Measurements from ENCODE around the gene RNF166. TPM values are rescaled to one million over a fixed set of nuclear protein-coding genes. Genes with fewer than 3 reads are reported as not detected.

Gene RNF166, protein sequence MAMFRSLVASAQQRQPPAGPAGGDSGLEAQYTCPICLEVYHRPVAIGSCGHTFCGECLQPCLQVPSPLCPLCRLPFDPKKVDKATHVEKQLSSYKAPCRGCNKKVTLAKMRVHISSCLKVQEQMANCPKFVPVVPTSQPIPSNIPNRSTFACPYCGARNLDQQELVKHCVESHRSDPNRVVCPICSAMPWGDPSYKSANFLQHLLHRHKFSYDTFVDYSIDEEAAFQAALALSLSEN
- 36.8 TPM for polyA plus RNA-seq (2013, experiment 1 of 4)
- polyA plus RNA-seq (2013, experiment 2 of 4) = 33.2 TPM
- 30.4 TPM for polyA plus RNA-seq (2013, experiment 3 of 4)
- 34.9 TPM for polyA plus RNA-seq (2013, experiment 4 of 4)

DNA sequence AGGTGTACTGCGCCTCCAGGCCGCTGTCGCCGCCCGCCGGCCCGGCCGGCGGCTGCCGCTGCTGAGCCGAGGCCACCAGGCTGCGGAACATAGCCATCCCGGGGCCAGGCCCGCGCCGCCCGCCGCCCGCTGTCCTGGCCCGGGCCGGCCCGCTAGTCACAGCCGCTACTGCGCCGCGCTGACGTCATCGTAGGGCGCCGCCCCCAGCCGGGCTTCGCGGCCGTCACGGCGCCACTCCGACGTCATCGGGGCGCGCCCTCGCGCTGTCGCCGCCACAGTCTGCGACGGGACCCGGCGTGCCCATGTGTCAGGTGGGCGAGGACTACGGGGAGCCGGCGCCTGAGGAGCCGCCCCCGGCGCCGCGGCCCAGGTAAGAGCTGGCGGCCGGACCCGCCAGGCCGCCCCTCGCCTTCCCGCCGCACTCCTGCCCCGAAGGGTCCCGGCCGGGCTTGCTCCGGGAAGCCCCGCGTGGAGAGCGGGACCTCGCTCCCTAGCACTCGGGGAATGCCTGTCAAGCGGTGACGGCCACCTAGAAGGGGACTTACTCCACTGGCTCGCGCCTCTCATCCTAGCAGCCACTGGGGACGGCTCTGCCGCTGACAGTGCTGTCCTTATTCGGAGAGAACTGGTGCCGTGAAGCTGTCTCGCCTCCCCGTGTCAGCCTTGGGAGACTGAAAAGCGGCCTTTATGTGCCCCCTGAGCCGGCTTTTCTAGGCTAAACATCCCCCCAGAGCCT lies at the start of gene RNF166, which contains the start of gene CTU2:
TSS of gene RNF166 (minus strand) at position 180 of the 736 bp plus-strand sequence. CDS start at position 97, 83 bp downstream.
TSS of gene CTU2 (plus strand) at position 275 of the 736 bp plus-strand sequence. CDS start at position 303, 28 bp downstream.
- H3K9me3 ChIP-seq (ENCODE audit: control insufficient read depth, low read length) = no peaks in the 10 kb centered on the region
- H3K36me3 ChIP-seq (ENCODE audit: control insufficient read depth, insufficient read depth, low read length) = no peaks in the 10 kb centered on the region
- peaks cover 7% of the 10 kb centered on the region for H3K4me1 ChIP-seq (ENCODE audit: control insufficient read depth, insufficient read depth, low read length)
- no peak within 1 kb of the TSS for H3K27ac ChIP-seq (ENCODE audit: insufficient read depth, low read depth, low read length, poor library complexity, severe bottlenecking)
- no peaks in the 10 kb centered on the region for H3K27me3 ChIP-seq (ENCODE audit: control insufficient read depth, insufficient read depth, low read length, poor library complexity, severe bottlenecking)
- peak within 1 kb of the TSS; percentile 98 for H3K4me3 ChIP-seq (ENCODE audit: insufficient read depth, low read depth, low read length)
- 1% methylated on average over 86 of the region's 86 CpGs for WGBS, 2 experiments

DNA sequence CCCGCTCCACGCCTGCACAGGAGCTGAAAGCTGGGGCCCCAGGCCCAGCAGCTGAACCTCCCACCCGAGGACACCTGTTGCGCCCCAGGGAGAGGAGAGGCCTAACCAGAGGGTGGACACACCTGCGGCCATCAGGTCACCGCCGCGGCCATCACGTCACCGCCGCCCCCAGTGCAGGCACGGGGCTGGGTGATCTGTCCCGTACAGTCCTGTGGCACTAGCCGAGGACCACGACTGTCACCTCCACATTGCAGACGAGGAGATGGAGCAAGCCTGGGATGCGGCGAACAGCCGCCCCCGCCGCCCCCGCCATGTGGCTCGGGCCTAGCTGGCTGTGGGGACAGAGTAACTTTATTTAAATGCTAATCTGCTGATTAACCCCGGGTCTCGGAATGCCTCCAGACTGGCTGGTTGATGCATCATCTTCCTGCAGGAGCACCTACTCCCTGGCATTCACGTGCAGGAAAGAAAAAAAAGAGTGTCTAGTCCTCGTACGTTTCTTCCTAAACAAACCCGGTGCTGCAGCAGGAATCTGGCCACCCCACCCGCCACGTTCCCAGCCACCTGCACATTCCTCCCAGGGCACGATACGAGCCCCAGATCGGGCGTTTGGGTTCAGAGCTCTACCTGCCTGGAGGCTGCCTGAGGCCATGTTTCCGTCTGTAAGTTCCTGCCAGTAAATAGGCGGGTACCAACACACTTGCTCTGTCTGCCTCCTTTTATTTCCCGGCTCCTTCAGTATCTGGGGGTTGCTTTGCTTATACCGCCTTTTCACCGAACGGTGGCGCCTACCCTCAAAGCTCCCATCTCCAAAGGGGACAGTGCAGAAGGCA lies 48.9 kb upstream of the RNF166 start:
- Histone ChIP-seq H3K27ac (ENCODE audit: insufficient read depth, low read depth, low read length, poor library complexity, severe bottlenecking) (no peak overlapping the region), H3K4me1 (ENCODE audit: control insufficient read depth, insufficient read depth, low read length) (peaks cover 8% of the 10 kb centered on the region), H3K27me3 (ENCODE audit: control insufficient read depth, insufficient read depth, low read length, poor library complexity, severe bottlenecking) (no peaks in the 10 kb centered on the region), H3K4me3 (ENCODE audit: insufficient read depth, low read depth, low read length) (no peak overlapping the region), H3K36me3 (ENCODE audit: control insufficient read depth, insufficient read depth, low read length) (no peaks in the 10 kb centered on the region), H3K9me3 (ENCODE audit: control insufficient read depth, low read length) (no peaks in the 10 kb centered on the region)
- WGBS, 2 experiments = 71 to 74% methylated on average over 42 of the region's 42 CpGs

DNA sequence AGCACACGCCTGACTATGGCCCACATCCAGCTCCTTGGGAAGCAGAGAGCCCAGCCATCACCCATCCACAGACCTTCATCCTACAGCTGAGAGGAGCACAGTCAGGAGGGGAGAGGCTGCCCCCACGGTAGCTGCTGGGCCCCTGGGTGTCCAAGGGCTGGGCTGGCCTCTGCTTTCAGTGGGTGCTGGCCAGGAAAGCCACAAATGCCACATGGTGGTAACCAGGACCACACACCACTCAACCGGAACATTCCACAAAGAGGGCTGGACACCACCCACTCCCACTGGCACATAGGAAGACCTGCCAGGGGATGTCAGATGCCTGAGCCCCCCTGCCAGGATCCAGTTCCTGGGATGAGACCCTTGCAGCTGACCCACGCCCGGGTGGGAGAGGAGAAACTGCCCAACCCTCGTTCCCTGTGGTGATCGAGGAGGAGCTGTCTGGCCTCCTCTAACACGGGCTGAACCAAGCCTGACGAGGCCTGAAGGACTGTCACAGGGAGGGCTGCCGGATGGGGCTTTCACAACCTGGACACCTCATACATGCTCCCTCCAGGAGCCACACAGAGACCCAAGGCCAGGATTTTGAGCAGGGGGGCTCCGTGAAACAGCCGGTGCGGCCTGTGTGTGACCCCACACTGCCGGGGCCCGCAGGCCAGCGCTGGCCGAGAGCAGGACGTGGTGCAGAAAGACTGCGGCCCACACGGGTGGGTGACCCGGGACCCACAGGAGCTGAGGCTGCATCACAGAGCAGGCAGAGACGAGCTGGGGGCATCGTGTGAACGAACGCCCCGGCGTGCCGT lies 48.1 kb upstream of the RNF166 start:
- H3K4me3 ChIP-seq (ENCODE audit: insufficient read depth, low read depth, low read length) = no peak overlapping the region
- H3K9me3 ChIP-seq (ENCODE audit: control insufficient read depth, low read length) = no peaks in the 10 kb centered on the region
- peaks cover 2% of the 10 kb centered on the region for H3K4me1 ChIP-seq (ENCODE audit: control insufficient read depth, insufficient read depth, low read length)
- no peak overlapping the region for H3K27ac ChIP-seq (ENCODE audit: insufficient read depth, low read depth, low read length, poor library complexity, severe bottlenecking)
- H3K27me3 ChIP-seq (ENCODE audit: control insufficient read depth, insufficient read depth, low read length, poor library complexity, severe bottlenecking) = no peaks in the 10 kb centered on the region
- WGBS, 2 experiments = 89 to 91% methylated on average over 28 of the region's 28 CpGs
- no peaks in the 10 kb centered on the region for H3K36me3 ChIP-seq (ENCODE audit: control insufficient read depth, insufficient read depth, low read length)

DNA sequence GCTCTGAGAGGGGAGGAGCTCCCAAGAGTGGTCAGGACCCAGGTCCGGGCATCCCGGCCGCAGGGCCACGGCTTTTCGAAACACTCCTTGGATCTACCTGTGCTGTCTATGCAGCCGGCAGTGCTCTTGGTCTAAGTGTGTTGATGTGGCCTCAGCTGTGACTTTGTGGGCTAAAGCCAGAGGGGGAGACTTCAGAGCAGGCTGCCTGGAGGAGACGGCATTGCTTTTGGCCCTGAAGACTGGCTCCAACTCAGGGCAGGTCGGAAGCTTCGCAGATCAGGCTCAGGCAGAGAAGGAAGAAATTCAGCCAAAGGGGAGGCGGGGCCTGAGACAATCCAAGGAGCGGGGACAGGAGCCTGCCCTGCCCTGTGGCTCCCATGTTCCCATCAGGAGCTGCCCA lies 47.4 kb upstream of the RNF166 start:
- no peak overlapping the region for H3K4me3 ChIP-seq (ENCODE audit: insufficient read depth, low read depth, low read length)
- H3K27ac ChIP-seq (ENCODE audit: insufficient read depth, low read depth, low read length, poor library complexity, severe bottlenecking) = no peak overlapping the region
- H3K9me3 ChIP-seq (ENCODE audit: control insufficient read depth, low read length) = no peaks in the 10 kb centered on the region
- H3K36me3 ChIP-seq (ENCODE audit: control insufficient read depth, insufficient read depth, low read length) = no peaks in the 10 kb centered on the region
- 81 to 83% methylated on average over 11 of the region's 11 CpGs for WGBS, 2 experiments
- no peaks in the 10 kb centered on the region for H3K4me1 ChIP-seq (ENCODE audit: control insufficient read depth, insufficient read depth, low read length)
- H3K27me3 ChIP-seq (ENCODE audit: control insufficient read depth, insufficient read depth, low read length, poor library complexity, severe bottlenecking) = no peaks in the 10 kb centered on the region

DNA sequence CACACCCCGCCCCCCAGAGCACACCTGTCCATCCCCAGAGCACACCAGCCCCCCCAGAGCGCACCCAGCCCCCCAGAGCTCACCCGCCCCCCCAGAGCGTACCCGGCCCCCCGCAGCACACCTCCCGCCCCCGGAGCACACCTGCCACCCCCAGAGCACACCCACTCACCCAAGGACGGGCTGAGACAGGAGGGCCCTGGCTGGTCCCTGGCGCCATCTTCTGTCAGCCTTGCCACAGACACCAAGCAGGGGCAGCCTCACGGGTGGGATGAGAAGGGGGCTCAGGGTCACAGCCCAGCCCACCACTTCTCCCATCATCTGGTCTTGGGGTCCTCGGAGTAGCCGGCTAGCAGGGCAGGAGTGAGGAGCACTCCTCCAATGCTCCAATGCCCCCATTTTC lies 47.0 kb upstream of the RNF166 start:
- Histone ChIP-seq H3K36me3 (ENCODE audit: control insufficient read depth, insufficient read depth, low read length) (no peaks in the 10 kb centered on the region), H3K4me3 (ENCODE audit: insufficient read depth, low read depth, low read length) (no peak overlapping the region), H3K27ac (ENCODE audit: insufficient read depth, low read depth, low read length, poor library complexity, severe bottlenecking) (no peak overlapping the region), H3K4me1 (ENCODE audit: control insufficient read depth, insufficient read depth, low read length) (no peaks in the 10 kb centered on the region), H3K27me3 (ENCODE audit: control insufficient read depth, insufficient read depth, low read length, poor library complexity, severe bottlenecking) (no peaks in the 10 kb centered on the region), H3K9me3 (ENCODE audit: control insufficient read depth, low read length) (no peaks in the 10 kb centered on the region)
- 71 to 74% methylated on average over 7 to 10 of the region's 13 CpGs for WGBS, 2 experiments

DNA sequence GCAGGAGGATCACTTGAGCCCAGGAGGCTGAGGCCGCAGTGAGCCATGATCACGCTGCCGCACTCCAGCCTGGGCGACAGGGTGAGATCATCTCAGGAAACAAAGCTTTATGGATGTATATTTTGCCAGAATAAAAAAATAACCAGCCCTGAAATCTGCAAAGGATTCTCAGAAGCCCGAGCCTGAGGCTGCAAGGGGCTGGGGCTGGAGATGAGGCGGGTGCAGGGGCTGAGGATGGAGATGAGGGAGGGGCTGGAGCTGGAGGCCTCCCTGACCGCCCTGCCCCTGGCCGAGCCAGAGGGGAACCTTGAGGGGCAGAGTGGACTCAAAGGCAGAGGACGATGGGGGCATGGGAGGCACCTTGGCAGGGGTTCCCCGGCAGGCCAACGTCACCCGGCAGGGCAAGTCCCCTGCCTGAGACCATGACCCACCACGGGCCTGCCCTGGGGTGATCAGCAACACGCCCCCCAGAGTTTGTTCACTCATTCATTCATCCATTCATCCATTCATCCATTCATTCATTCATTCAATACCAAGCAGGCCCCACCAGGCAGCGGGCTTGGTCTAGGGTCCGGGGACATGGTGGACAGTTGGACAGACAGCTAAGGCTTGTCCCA lies 46.3 kb upstream of the RNF166 start:
- WGBS, 2 experiments = 93 to 95% methylated on average over 16 of the region's 16 CpGs
- Histone ChIP-seq H3K4me1 (ENCODE audit: control insufficient read depth, insufficient read depth, low read length) (no peaks in the 10 kb centered on the region), H3K4me3 (ENCODE audit: insufficient read depth, low read depth, low read length) (no peak overlapping the region), H3K27me3 (ENCODE audit: control insufficient read depth, insufficient read depth, low read length, poor library complexity, severe bottlenecking) (no peaks in the 10 kb centered on the region), H3K9me3 (ENCODE audit: control insufficient read depth, low read length) (no peaks in the 10 kb centered on the region), H3K36me3 (ENCODE audit: control insufficient read depth, insufficient read depth, low read length) (no peaks in the 10 kb centered on the region), H3K27ac (ENCODE audit: insufficient read depth, low read depth, low read length, poor library complexity, severe bottlenecking) (no peak overlapping the region)

DNA sequence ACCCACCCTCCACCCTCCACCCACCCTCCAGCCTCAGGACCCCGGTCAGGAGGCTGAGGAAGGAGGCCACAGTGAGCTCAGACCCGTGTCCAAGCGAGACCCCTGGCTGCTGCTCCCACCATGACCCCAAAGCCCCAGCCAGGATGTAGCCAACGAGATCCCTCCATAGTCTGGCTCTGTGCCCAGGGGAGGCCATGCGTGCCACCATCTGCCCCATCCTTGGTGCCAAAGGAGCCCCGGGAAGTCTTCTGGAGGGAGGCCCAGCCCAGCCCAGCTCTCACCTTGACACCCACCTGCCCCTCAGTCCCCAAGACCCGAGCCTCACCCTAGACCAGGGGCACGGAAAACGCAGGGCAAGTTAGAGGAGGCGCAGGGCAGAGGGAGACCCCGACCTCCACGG lies 44.6 kb upstream of the RNF166 start:
- 94% methylated on average over 12 of the region's 12 CpGs for WGBS, 2 experiments
- no peaks in the 10 kb centered on the region for H3K36me3 ChIP-seq (ENCODE audit: control insufficient read depth, insufficient read depth, low read length)
- no peaks in the 10 kb centered on the region for H3K9me3 ChIP-seq (ENCODE audit: control insufficient read depth, low read length)
- no peaks in the 10 kb centered on the region for H3K27me3 ChIP-seq (ENCODE audit: control insufficient read depth, insufficient read depth, low read length, poor library complexity, severe bottlenecking)
- H3K4me1 ChIP-seq (ENCODE audit: control insufficient read depth, insufficient read depth, low read length) = no peaks in the 10 kb centered on the region
- H3K27ac ChIP-seq (ENCODE audit: insufficient read depth, low read depth, low read length, poor library complexity, severe bottlenecking) = no peak overlapping the region
- no peak overlapping the region for H3K4me3 ChIP-seq (ENCODE audit: insufficient read depth, low read depth, low read length)

DNA sequence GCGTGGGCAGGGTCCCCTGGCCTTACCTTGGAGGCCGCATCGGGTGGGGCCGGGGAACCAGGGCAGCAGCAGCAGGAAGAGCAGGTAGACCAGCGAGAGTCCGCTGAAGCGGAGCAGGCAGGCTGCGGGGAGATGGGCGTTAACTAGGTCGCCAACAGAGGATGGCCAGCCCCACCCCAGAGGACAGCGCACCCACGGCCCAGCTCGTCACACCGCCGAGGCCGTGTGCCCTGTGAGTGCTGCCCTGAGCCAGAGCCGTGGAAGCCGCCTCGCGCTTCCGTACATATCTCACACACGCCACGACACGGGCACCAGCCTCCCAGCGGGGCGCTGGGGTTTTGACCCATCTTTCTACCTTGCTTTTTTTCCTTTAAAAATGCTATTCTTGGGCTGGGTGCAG lies 43.1 kb upstream of the RNF166 start:
- no peak overlapping the region for H3K27ac ChIP-seq (ENCODE audit: insufficient read depth, low read depth, low read length, poor library complexity, severe bottlenecking)
- H3K9me3 ChIP-seq (ENCODE audit: control insufficient read depth, low read length) = no peaks in the 10 kb centered on the region
- no peak overlapping the region for H3K4me3 ChIP-seq (ENCODE audit: insufficient read depth, low read depth, low read length)
- H3K36me3 ChIP-seq (ENCODE audit: control insufficient read depth, insufficient read depth, low read length) = no peaks in the 10 kb centered on the region
- H3K27me3 ChIP-seq (ENCODE audit: control insufficient read depth, insufficient read depth, low read length, poor library complexity, severe bottlenecking) = no peaks in the 10 kb centered on the region
- 95% methylated on average over 26 of the region's 26 CpGs for WGBS, 2 experiments
- peaks cover 3% of the 10 kb centered on the region for H3K4me1 ChIP-seq (ENCODE audit: control insufficient read depth, insufficient read depth, low read length)

DNA sequence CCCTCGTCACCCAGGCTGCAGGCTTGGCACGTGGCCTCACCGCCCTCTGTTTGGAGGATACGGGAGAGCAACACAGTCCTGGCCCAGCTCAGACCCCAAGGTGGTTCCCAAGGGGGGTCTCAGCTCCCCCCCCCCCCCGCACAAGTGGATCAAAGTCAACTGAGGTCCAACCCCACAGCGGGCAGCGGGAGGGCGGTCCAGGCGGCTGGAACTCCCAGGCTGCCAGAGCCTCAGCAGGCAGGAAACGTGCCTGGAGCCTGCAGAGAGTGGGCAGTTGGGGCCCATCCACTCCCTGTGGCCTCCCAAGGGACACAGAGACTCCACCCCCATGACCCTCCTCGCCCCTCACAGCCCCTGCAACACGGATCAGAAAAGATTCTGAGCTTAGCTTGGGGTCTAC lies 42.2 kb upstream of the RNF166 start:
- Histone ChIP-seq H3K27me3 (ENCODE audit: control insufficient read depth, insufficient read depth, low read length, poor library complexity, severe bottlenecking) (no peaks in the 10 kb centered on the region), H3K4me3 (ENCODE audit: insufficient read depth, low read depth, low read length) (no peak overlapping the region), H3K27ac (ENCODE audit: insufficient read depth, low read depth, low read length, poor library complexity, severe bottlenecking) (no peak overlapping the region), H3K4me1 (ENCODE audit: control insufficient read depth, insufficient read depth, low read length) (peaks cover 11% of the 10 kb centered on the region), H3K9me3 (ENCODE audit: control insufficient read depth, low read length) (no peaks in the 10 kb centered on the region), H3K36me3 (ENCODE audit: control insufficient read depth, insufficient read depth, low read length) (no peaks in the 10 kb centered on the region)
- 88 to 92% methylated on average over 12 of the region's 12 CpGs for WGBS, 2 experiments
